ENCODE measurements around the gene COBLL1.

The COBLL1 gene, protein sequence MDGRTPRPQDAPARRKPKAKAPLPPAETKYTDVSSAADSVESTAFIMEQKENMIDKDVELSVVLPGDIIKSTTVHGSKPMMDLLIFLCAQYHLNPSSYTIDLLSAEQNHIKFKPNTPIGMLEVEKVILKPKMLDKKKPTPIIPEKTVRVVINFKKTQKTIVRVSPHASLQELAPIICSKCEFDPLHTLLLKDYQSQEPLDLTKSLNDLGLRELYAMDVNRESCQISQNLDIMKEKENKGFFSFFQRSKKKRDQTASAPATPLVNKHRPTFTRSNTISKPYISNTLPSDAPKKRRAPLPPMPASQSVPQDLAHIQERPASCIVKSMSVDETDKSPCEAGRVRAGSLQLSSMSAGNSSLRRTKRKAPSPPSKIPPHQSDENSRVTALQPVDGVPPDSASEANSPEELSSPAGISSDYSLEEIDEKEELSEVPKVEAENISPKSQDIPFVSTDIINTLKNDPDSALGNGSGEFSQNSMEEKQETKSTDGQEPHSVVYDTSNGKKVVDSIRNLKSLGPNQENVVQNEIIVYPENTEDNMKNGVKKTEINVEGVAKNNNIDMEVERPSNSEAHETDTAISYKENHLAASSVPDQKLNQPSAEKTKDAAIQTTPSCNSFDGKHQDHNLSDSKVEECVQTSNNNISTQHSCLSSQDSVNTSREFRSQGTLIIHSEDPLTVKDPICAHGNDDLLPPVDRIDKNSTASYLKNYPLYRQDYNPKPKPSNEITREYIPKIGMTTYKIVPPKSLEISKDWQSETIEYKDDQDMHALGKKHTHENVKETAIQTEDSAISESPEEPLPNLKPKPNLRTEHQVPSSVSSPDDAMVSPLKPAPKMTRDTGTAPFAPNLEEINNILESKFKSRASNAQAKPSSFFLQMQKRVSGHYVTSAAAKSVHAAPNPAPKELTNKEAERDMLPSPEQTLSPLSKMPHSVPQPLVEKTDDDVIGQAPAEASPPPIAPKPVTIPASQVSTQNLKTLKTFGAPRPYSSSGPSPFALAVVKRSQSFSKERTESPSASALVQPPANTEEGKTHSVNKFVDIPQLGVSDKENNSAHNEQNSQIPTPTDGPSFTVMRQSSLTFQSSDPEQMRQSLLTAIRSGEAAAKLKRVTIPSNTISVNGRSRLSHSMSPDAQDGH

DNA sequence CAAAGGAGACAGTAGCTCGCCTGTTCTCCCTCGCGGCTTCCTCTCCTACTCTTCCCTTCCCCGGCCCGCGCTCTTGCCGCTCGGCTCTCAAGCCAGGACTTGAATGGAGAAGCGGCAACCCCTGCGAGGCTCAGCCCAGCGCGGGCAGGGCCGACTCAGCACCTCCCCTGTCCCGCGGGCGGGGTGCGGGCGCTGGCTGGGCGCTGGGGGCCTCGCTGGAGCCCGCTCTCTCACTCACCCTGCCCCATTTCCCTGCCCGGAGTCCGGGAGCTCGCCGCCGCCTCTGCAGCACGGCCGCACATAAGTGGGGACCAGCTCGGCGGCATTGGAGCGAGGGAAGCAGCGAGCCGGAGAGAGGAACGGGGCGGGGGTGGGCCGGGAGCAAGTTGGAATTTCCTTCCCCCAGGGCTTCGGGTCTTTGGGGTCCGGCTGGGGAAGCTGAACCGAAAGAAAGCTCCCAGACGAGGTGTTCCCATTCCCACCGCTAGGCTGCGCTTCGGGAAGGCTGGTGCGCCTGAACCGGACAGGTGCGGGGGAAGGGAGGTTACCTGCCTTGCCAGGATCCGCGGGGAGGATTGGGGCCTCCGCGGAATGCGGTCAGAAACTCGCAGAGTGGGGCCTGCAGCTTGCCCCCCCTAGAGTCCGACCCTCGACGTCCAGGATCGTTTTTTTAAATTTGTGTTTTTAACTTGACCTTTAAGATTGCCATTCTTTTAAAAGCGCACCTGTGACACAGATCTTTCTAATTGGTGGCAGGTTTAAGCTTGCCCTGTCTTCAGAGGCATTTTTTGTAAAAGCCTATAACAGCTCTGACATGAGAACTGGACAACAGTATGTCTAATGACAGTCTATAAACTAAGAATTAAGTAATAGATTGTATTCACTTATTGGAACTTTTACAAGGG, at the start of gene COBLL1:
TSS of gene COBLL1 (minus strand) at position 105 of the 905 bp plus-strand sequence. CDS start 627 bp downstream, outside the sequence.
- Mint-ChIP-seq H3K9me3 (no peaks in the 10 kb centered on the region), H3K4me1 (peaks cover 9% of the 10 kb centered on the region)

DNA sequence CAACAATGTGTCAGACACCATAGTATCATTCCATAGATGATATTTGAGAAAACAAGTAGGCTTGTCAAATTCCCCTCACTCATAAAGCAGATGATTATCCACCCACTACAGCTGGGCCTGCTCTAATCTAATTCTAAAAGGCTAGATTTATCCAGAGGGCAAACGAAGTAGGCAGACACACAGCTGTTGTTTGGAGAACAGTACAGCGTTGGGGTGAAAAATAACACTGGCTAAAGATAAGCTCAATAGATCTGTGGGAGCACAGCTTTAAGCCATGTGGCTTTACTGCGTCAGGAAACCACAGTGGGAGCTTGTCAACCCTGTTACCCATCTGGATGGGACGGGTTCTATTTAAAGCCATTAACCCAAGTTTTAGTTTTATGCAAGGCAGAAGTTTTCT, 48.9 kb upstream of the COBLL1 start:
- peaks cover 4% of the 10 kb centered on the region for H3K27me3 Mint-ChIP-seq (ENCODE audit: low read depth, poor library complexity)
- TF ChIP-seq, protein P1, sequence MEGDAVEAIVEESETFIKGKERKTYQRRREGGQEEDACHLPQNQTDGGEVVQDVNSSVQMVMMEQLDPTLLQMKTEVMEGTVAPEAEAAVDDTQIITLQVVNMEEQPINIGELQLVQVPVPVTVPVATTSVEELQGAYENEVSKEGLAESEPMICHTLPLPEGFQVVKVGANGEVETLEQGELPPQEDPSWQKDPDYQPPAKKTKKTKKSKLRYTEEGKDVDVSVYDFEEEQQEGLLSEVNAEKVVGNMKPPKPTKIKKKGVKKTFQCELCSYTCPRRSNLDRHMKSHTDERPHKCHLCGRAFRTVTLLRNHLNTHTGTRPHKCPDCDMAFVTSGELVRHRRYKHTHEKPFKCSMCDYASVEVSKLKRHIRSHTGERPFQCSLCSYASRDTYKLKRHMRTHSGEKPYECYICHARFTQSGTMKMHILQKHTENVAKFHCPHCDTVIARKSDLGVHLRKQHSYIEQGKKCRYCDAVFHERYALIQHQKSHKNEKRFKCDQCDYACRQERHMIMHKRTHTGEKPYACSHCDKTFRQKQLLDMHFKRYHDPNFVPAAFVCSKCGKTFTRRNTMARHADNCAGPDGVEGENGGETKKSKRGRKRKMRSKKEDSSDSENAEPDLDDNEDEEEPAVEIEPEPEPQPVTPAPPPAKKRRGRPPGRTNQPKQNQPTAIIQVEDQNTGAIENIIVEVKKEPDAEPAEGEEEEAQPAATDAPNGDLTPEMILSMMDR (IDR thresholded peaks at IDR 0.05): no peak
- no peaks in the 10 kb centered on the region for H3K4me1 Mint-ChIP-seq
- H3K9me3 Mint-ChIP-seq: no peaks in the 10 kb centered on the region
- H3K4me3 Mint-ChIP-seq: no peak overlapping the region
- H3K27ac Mint-ChIP-seq: peak overlapping the region; percentile 13
- no peaks in the 10 kb centered on the region for H3K36me3 Mint-ChIP-seq (ENCODE audit: low read depth)
- no peak for DNase-seq

More for the DNA sequence above, at the start of gene COBLL1:
- Mint-ChIP-seq H3K4me3 (peak within 1 kb of the TSS; percentile 83), H3K36me3 (ENCODE audit: low read depth) (no peaks in the 10 kb centered on the region), H3K27ac (no peak within 1 kb of the TSS), H3K27me3 (ENCODE audit: low read depth, poor library complexity) (peaks cover 48% of the 10 kb centered on the region)
- peak; percentile 84 for DNase-seq
- TF ChIP-seq, protein P1 (IDR thresholded peaks at IDR 0.05): peak; percentile 79

DNA sequence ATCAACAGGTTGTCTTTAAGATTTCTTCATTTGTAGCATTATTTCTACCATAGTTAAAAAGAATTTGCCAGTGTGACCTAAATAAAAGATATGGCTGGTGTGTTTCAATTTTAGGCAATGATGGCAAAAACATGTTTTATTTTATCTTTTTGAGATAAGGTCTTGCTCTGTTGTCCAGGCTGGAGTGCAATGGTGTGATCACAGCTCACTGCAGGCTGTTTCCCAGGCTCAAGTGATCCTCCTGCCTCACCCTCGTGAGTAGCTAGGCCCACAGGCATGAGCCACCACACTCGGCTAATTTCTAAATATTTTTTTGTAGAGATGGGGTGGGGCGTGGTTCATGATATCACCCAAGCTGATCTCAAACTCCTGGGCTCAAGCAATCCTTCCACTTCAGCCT, 47.0 kb upstream of the COBLL1 start:
- no peaks in the 10 kb centered on the region for H3K9me3 Mint-ChIP-seq
- DNase-seq: no peak
- H3K4me3 Mint-ChIP-seq: no peak overlapping the region
- no peaks in the 10 kb centered on the region for H3K27me3 Mint-ChIP-seq (ENCODE audit: low read depth, poor library complexity)
- H3K36me3 Mint-ChIP-seq (ENCODE audit: low read depth): no peaks in the 10 kb centered on the region
- TF ChIP-seq, protein P1 (IDR thresholded peaks at IDR 0.05): no peak
- no peaks in the 10 kb centered on the region for H3K4me1 Mint-ChIP-seq
- H3K27ac Mint-ChIP-seq: no peak overlapping the region

DNA sequence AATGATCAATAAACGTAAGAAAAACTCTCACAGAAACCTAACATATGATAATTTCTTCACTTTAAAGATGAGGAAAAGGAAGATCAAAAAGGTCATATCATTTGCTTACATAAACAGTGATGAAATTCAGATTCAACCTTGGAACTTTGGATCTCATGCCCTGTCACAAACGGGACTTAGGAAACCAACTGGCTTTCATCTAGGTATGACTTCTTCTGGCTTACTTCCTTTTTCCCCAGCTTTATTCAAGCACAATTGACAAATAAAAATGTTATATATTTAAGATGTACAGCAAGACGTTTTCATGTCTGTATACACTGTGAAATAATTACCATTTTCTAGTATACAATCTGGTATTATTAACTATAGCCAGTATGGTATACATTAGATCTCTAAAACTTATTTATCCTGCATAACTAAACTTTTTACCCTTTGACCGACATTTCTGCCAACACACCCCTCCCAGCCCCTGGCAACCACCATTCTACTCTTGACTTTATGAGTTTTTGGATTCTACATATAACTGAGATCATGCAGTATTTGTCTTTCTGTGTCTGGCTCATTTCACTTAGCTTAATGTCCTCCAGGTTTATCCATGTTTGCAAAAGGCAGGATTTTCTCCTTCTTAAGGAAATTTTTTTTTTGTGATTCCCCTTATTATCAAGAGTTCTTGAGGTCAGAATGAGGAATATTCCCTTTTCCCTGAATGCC, 46.0 kb upstream of the COBLL1 start:
- H3K4me1 Mint-ChIP-seq: no peaks in the 10 kb centered on the region
- no peak overlapping the region for H3K4me3 Mint-ChIP-seq
- DNase-seq: no peak
- H3K9me3 Mint-ChIP-seq: no peaks in the 10 kb centered on the region
- H3K27me3 Mint-ChIP-seq (ENCODE audit: low read depth, poor library complexity): no peaks in the 10 kb centered on the region
- TF ChIP-seq, protein P1 (IDR thresholded peaks at IDR 0.05): no peak
- H3K36me3 Mint-ChIP-seq (ENCODE audit: low read depth): no peaks in the 10 kb centered on the region
- no peak overlapping the region for H3K27ac Mint-ChIP-seq

DNA sequence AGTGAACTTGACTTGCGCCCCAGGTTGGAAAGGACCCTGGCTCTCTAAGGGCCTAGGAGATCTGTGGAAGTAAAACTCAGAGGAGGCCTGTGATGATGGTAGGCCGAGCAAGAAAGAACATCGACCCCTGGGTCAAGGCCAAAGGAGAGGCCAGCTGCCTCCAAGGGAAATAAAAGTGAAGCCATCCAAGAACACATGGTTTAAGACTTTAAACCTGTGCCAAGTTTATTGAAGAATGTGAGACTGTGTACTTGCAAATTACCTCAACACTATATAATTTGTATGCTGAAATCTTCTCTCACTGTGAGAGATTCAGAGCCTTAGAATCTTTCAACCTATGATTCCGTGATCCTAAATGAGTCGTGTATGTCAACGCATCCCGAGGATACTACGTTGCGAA, 40.7 kb upstream of the COBLL1 start:
- Mint-ChIP-seq H3K4me1 (peaks cover 9% of the 10 kb centered on the region), H3K9me3 (no peaks in the 10 kb centered on the region), H3K36me3 (ENCODE audit: low read depth) (no peaks in the 10 kb centered on the region), H3K27ac (no peak overlapping the region), H3K4me3 (no peak overlapping the region), H3K27me3 (ENCODE audit: low read depth, poor library complexity) (peaks cover 2% of the 10 kb centered on the region)
- no peak for DNase-seq
- TF ChIP-seq, protein P1 (IDR thresholded peaks at IDR 0.05): no peak

All from nephron progenitor cell (in vitro differentiated cells).